Activated naive CD4-positive, alpha-beta T cell treated with anti-CD3 and anti-CD28 coated beads for 36 hours (primary cell): ENCODE measurements around the gene NVL. TPM values are rescaled to one million over a fixed set of nuclear protein-coding genes. Genes with fewer than 3 reads are reported as not detected.
A peak's percentile ranks its signal among the peaks of the same experiment; 100 is the strongest.
"Not testable (repeated sequence)": the region's sequence is repeated elsewhere in the genome, so short reads cannot be mapped to it uniquely, and the experiment has no call there.

ENCODE experiments used
- CTCF ChIA-PET: fragments of 350-600 bp; sonication (Branson Sonifier 250); formaldehyde crosslinking; loops from one replicate; lab custom pipeline; 2021; ENCODE audit warnings: antibody characterized with exemption; lab: Charles Lee
- DNase-seq: peaks from one replicate; pipeline ENCODE4 v3.0.0-alpha.2; 2020
- H3K27ac Mint-ChIP-seq: one replicate; pipeline ENCODE4 v1.8.0; 2021; ENCODE audit warnings: mild to moderate bottlenecking, mixed read lengths
- H3K27me3 Mint-ChIP-seq: one replicate; pipeline ENCODE4 v1.8.0; 2021; ENCODE audit warnings: low read depth, mixed read lengths
- H3K36me3 Mint-ChIP-seq: one replicate; pipeline ENCODE4 v1.8.0; 2021; ENCODE audit warnings: low read depth, mixed read lengths
- H3K4me1 Mint-ChIP-seq: one replicate; pipeline ENCODE4 v1.8.0; 2021; ENCODE audit warnings: low read depth, mixed read lengths
- H3K4me3 Mint-ChIP-seq: one replicate; pipeline ENCODE4 v1.8.0; 2021; ENCODE audit warnings: mild to moderate bottlenecking, moderate library complexity, mixed read lengths
- H3K9me3 Mint-ChIP-seq: one replicate; pipeline ENCODE4 v1.8.0; 2021; ENCODE audit warnings: mixed read lengths
- intact Hi-C: fragments of 100-400 bp; cut with micrococcal nuclease; formaldehyde crosslinking; loops from one replicate; pipeline ENCODE4 v1.15.1; 2023
- total RNA-seq, 2 experiments: library from RNA; stranded (reverse); gene quantifications; one replicate each; pipeline ENCODE4 v1.2.3, GENCODE V29; 2021

NVL gene
- total RNA-seq, 2 experiments from 2014 or later, result 26.7 to 29.9 TPM

- Mint-ChIP-seq H3K4me1 (peaks cover 37% of the 10 kb centered on the region), H3K27ac (no peak overlapping the region), H3K9me3 (no peaks in the 10 kb centered on the region), H3K36me3 (no peaks in the 10 kb centered on the region), H3K27me3 (no peaks in the 10 kb centered on the region), H3K4me3 (no peak overlapping the region)
- DNase-seq, result no peak
- CTCF ChIA-PET, result interaction anchor here (0.7 kb wide), 2 partner anchors 496 to 521 kb away, joined by 3 to 5 read pairs; no protein-coding TSS in a partner anchor
- intact Hi-C loops, result loop anchor here (2.0 to 10.0 kb wide), 4 partner anchors 51 to 1197 kb away; no protein-coding TSS in a partner anchor
Measured at GRCh38 chr1:224331824-224332223, 1.9 kb upstream of the NVL start.

- Mint-ChIP-seq H3K27ac (no peak overlapping the region), H3K4me1 (peaks cover 38% of the 10 kb centered on the region)
Measured at GRCh38 chr1:224331326-224331725, 1.4 kb upstream of the NVL start.

GRCh38 chr1:224329484-224329841 lies 509 bp downstream of the NVL start:
- intact Hi-C loops, result no loop called here
- DNase-seq, result no peak
- Mint-ChIP-seq H3K4me3 (peak overlapping the region; percentile 98), H3K36me3 (peaks cover 4% of the 10 kb centered on the region), H3K27me3 (no peaks in the 10 kb centered on the region), H3K4me1 (peaks cover 37% of the 10 kb centered on the region), H3K9me3 (no peaks in the 10 kb centered on the region), H3K27ac (peak overlapping the region; percentile 98)
- CTCF ChIA-PET, result interaction anchor here (0.6 to 1.3 kb wide), 5 partner anchors 23 to 213 kb away, joined by 3 to 6 read pairs (median 3); no protein-coding TSS in a partner anchor

More at GRCh38 chr1:224331326-224331725, 1.4 kb upstream of the NVL start:
- CTCF ChIA-PET, result interaction anchor here (0.5 to 0.7 kb wide), 2 partner anchors 9 to 496 kb away, joined by 4 to 5 read pairs; no protein-coding TSS in a partner anchor
- H3K27me3 Mint-ChIP-seq, result no peaks in the 10 kb centered on the region
- no peaks in the 10 kb centered on the region for H3K9me3 Mint-ChIP-seq
- no peak overlapping the region for H3K4me3 Mint-ChIP-seq
- DNase-seq, result no peak
- H3K36me3 Mint-ChIP-seq, result no peaks in the 10 kb centered on the region
- intact Hi-C loops, result loop anchor here (2.0 to 10.0 kb wide), 3 partner anchors 339 to 1197 kb away; no protein-coding TSS in a partner anchor

- CTCF ChIA-PET, result no interaction called here
Measured at GRCh38 chr1:224328644-224329043, 1.3 kb downstream of the NVL start.

GRCh38 chr1:224325959-224326358 lies 4.0 kb downstream of the NVL start:
- H3K27me3 Mint-ChIP-seq, result no peaks in the 10 kb centered on the region
- H3K4me1 Mint-ChIP-seq, result peaks cover 30% of the 10 kb centered on the region
- no peak overlapping the region for H3K4me3 Mint-ChIP-seq
- peaks cover 6% of the 10 kb centered on the region for H3K36me3 Mint-ChIP-seq
- DNase-seq, result no peak
- H3K27ac Mint-ChIP-seq, result no peak overlapping the region
- intact Hi-C loops, result no loop called here
- CTCF ChIA-PET, result no interaction called here
- no peaks in the 10 kb centered on the region for H3K9me3 Mint-ChIP-seq

More at GRCh38 chr1:224328644-224329043, 1.3 kb downstream of the NVL start:
- H3K27me3 Mint-ChIP-seq, result no peaks in the 10 kb centered on the region
- no peak overlapping the region for H3K27ac Mint-ChIP-seq
- peak overlapping the region; percentile 46 for H3K4me3 Mint-ChIP-seq
- peaks cover 30% of the 10 kb centered on the region for H3K4me1 Mint-ChIP-seq
- intact Hi-C loops, result no loop called here
- H3K9me3 Mint-ChIP-seq, result no peaks in the 10 kb centered on the region
- peaks cover 4% of the 10 kb centered on the region for H3K36me3 Mint-ChIP-seq
- DNase-seq, result no peak

- CTCF ChIA-PET, result interaction anchor here (0.6 to 1.2 kb wide), 3 partner anchors 9 to 1624 kb away, joined by 3 to 4 read pairs (median 3); no protein-coding TSS in a partner anchor
- intact Hi-C loops, result no loop called here
- Mint-ChIP-seq H3K4me3 (no peak overlapping the region), H3K4me1 (peaks cover 12% of the 10 kb centered on the region), H3K27ac (no peak overlapping the region), H3K36me3 (peaks cover 10% of the 10 kb centered on the region), H3K9me3 (no peaks in the 10 kb centered on the region), H3K27me3 (no peaks in the 10 kb centered on the region)
- DNase-seq, result no peak
Measured at GRCh38 chr1:224321706-224322105, 8.3 kb downstream of the NVL start.

- DNase-seq, result no peak
- Mint-ChIP-seq H3K27ac (no peak overlapping the region), H3K4me1 (peaks cover 5% of the 10 kb centered on the region), H3K4me3 (no peak overlapping the region), H3K9me3 (no peaks in the 10 kb centered on the region), H3K27me3 (no peaks in the 10 kb centered on the region), H3K36me3 (peaks cover 18% of the 10 kb centered on the region)
- intact Hi-C loops, result no loop called here
- CTCF ChIA-PET, result no interaction called here
Measured at GRCh38 chr1:224317383-224318045, 12.5 kb downstream of the NVL start.

GRCh38 chr1:224312025-224312424 lies 17.9 kb downstream of the NVL start:
- Mint-ChIP-seq H3K27me3 (no peaks in the 10 kb centered on the region), H3K4me3 (no peak overlapping the region), H3K9me3 (no peaks in the 10 kb centered on the region), H3K27ac (no peak overlapping the region), H3K4me1 (no peaks in the 10 kb centered on the region), H3K36me3 (peaks cover 22% of the 10 kb centered on the region)
- CTCF ChIA-PET, result interaction anchor here (1.8 kb wide), 1 partner anchor 27 kb away, joined by 4 read pairs; no protein-coding TSS in a partner anchor
- intact Hi-C loops, result no loop called here
- DNase-seq, result no peak

GRCh38 chr1:224311503-224311902 lies 18.5 kb downstream of the NVL start:
- H3K27me3 Mint-ChIP-seq, intact Hi-C loops, H3K4me3 Mint-ChIP-seq, H3K27ac Mint-ChIP-seq, H3K9me3 Mint-ChIP-seq, DNase-seq, H3K4me1 Mint-ChIP-seq: not testable (repeated sequence)
- CTCF ChIA-PET, result interaction anchor here (1.8 kb wide), 1 partner anchor 26 kb away, joined by 4 read pairs; no protein-coding TSS in a partner anchor
- peaks cover 24% of the 10 kb centered on the region for H3K36me3 Mint-ChIP-seq

- CTCF ChIA-PET, result no interaction called here
- no peaks in the 10 kb centered on the region for H3K9me3 Mint-ChIP-seq
- no peaks in the 10 kb centered on the region for H3K4me1 Mint-ChIP-seq
- peaks cover 17% of the 10 kb centered on the region for H3K36me3 Mint-ChIP-seq
- DNase-seq, result no peak
- H3K4me3 Mint-ChIP-seq, result no peak overlapping the region
- H3K27me3 Mint-ChIP-seq, result no peaks in the 10 kb centered on the region
- H3K27ac Mint-ChIP-seq, result no peak overlapping the region
- intact Hi-C loops, result no loop called here
Measured at GRCh38 chr1:224308064-224308463, 21.9 kb downstream of the NVL start.

GRCh38 chr1:224304767-224305166 lies 25.2 kb downstream of the NVL start:
- Mint-ChIP-seq H3K36me3 (peaks cover 20% of the 10 kb centered on the region), H3K27ac (no peak overlapping the region), H3K4me3 (no peak overlapping the region), H3K9me3 (no peaks in the 10 kb centered on the region), H3K4me1 (no peaks in the 10 kb centered on the region), H3K27me3 (no peaks in the 10 kb centered on the region)
- intact Hi-C loops, result no loop called here
- CTCF ChIA-PET, result no interaction called here
- no peak for DNase-seq

- Mint-ChIP-seq H3K4me1 (no peaks in the 10 kb centered on the region), H3K27ac (no peak overlapping the region), H3K27me3 (no peaks in the 10 kb centered on the region), H3K9me3 (no peaks in the 10 kb centered on the region), H3K4me3 (no peak overlapping the region), H3K36me3 (peaks cover 24% of the 10 kb centered on the region)
- CTCF ChIA-PET, result no interaction called here
- intact Hi-C loops, result no loop called here
- no peak for DNase-seq
Measured at GRCh38 chr1:224302947-224303346, 27.0 kb downstream of the NVL start.

GRCh38 chr1:224301391-224301790 lies 28.6 kb downstream of the NVL start:
- CTCF ChIA-PET, result no interaction called here
- peaks cover 24% of the 10 kb centered on the region for H3K36me3 Mint-ChIP-seq

More at GRCh38 chr1:224301391-224301790, 28.6 kb downstream of the NVL start:
- intact Hi-C loops, result no loop called here
- Mint-ChIP-seq H3K9me3 (no peaks in the 10 kb centered on the region), H3K27me3 (no peaks in the 10 kb centered on the region), H3K4me3 (no peak overlapping the region), H3K27ac (no peak overlapping the region), H3K4me1 (no peaks in the 10 kb centered on the region)
- DNase-seq, result no peak
